HepG2 (cell line): Measurements from ENCODE around the gene ZNF624. TPM values are rescaled to one million over a fixed set of nuclear protein-coding genes. Genes with fewer than 3 reads are reported as not detected.
A peak's percentile ranks its signal among the peaks of the same experiment; 100 is the strongest.

Source experiments
- ASH2L ChIP-seq: fragments of 300-600, 200-600 bp; sonication (generic); IDR thresholded peaks from 2 replicates; pipeline ENCODE4 v1.7.0; 2017; ENCODE audit warnings: low read depth, mild to moderate bottlenecking, moderate library complexity, mixed read lengths, low read length; ENCODE audit not compliant: insufficient read length
- CREB1 ChIP-seq, 2 experiments: fragments of 450-650 bp in 1 of 2; IDR thresholded peaks; 2 replicates each; pipeline ENCODE4 v1.6.1; 2016 to 2017; ENCODE audit warnings: control low read depth in 1 of 2, mild to moderate bottlenecking in 1 of 2, missing compliant biosample characterization in 1 of 2, missing genetic modification characterization in 1 of 2
- GMEB2 ChIP-seq: IDR thresholded peaks from 2 replicates; pipeline ENCODE4 v1.6.1; 2016; ENCODE audit warnings: missing biosample characterization, missing genetic modification reagents, low read depth
- KDM5A ChIP-seq: fragments of 200-600 bp; sonication (generic); IDR thresholded peaks from 2 replicates; pipeline ENCODE4 v1.7.0; 2018; ENCODE audit warnings: antibody characterized with exemption, mild to moderate bottlenecking, low read length, borderline replicate concordance
- KLF13 ChIP-seq: sonication (generic); formaldehyde crosslinking; IDR thresholded peaks from 2 replicates; pipeline ENCODE4 v1.4.0; 2020; ENCODE audit warnings: mild to moderate bottlenecking, missing genetic modification reagents
- MZF1 ChIP-seq: sonication (generic); formaldehyde crosslinking; IDR thresholded peaks from 2 replicates; pipeline ENCODE4 v1.8.1; 2023; ENCODE audit warnings: mild to moderate bottlenecking, missing genetic modification reagents, borderline replicate concordance
- RNF219 ChIP-seq: sonication (generic); formaldehyde crosslinking; IDR thresholded peaks from 2 replicates; pipeline ENCODE4 v1.5.0; 2020; ENCODE audit warnings: mild to moderate bottlenecking, missing genetic modification reagents
- RXRB ChIP-seq: IDR thresholded peaks from 2 replicates; pipeline ENCODE4 v1.6.1; 2016; ENCODE audit warnings: borderline replicate concordance, missing genetic modification reagents, missing compliant biosample characterization
- TFE3 ChIP-seq: IDR thresholded peaks from 2 replicates; pipeline ENCODE4 v1.6.1; 2016
- ZBTB21 ChIP-seq: sonication (generic); formaldehyde crosslinking; IDR thresholded peaks from 2 replicates; pipeline ENCODE4 v1.4.0; 2020; ENCODE audit warnings: missing genetic modification reagents
- ZFP62 ChIP-seq: sonication (generic); formaldehyde crosslinking; IDR thresholded peaks from 2 replicates; pipeline ENCODE4 v1.4.0; 2020; ENCODE audit warnings: missing genetic modification reagents
- ZNF326 ChIP-seq: sonication (generic); formaldehyde crosslinking; IDR thresholded peaks from 2 replicates; pipeline ENCODE4 v1.4.0; 2020; ENCODE audit warnings: missing genetic modification reagents, borderline replicate concordance
- ZNF407 ChIP-seq: sonication (generic); formaldehyde crosslinking; IDR thresholded peaks from one replicate; pipeline ENCODE4 v1.5.1; 2020; ENCODE audit warnings: mild to moderate bottlenecking, missing genetic modification reagents; ENCODE audit errors: not compliant biosample characterization
- ZNF781 ChIP-seq: sonication (generic); formaldehyde crosslinking; IDR thresholded peaks from 2 replicates; pipeline ENCODE4 v1.5.1; 2020; ENCODE audit warnings: borderline replicate concordance, mild to moderate bottlenecking, missing genetic modification reagents; ENCODE audit errors: not compliant biosample characterization
- polyA plus RNA-seq, 8 experiments: library from polyadenylated mRNA; depleted of rRNA in 3 of 8; stranded (reverse) in 7 of 8; unstranded in 1 of 8; fragments of >200 nt; fragmentation: Illumina TruSeq in 4 of 8; extraction: Trizol in 4 of 8; gene quantifications; 2 replicates each; pipeline versions ENCODE4 v1.2.1 to v1.2.3, GENCODE V29; 2011 to 2016; ENCODE audit warnings: low read depth in 4 of 8, missing spikeins in 1 of 8, mixed read lengths in 1 of 8; ENCODE audit not compliant: insufficient read depth in 1 of 8
- total RNA-seq, 5 experiments: library from RNA; depleted of rRNA; stranded (reverse); fragments of >200 nt; fragmentation: Illumina TruSeq; extraction: Trizol; gene quantifications; 2 replicates each; pipeline ENCODE4 v1.2.3, GENCODE V29; 2016; ENCODE audit warnings: low read depth in 1 of 5

The ZNF624 gene
- total and polyA plus RNA-seq, 2 of the 13 experiments (the other 11 are each of a cell fraction or from before 2014, with no cell fraction given): 0.75 to 3.5 TPM

- TF ChIP-seq TFE3 (no peak; the same call in 1 of the 2 replicates), ZNF781 (no peak), ZBTB21 (CRISPR knock-in tag) (no peak), ZNF326 (CRISPR knock-in tag) (no peak), ZNF407 (CRISPR knock-in tag) (peak; percentile 63), KDM5A (no peak), CREB1 (IDR thresholded peaks at IDR 0.05) (no peak), CREB1 (CRISPR knock-in tag; IDR thresholded peaks at IDR 0.05) (no peak), RXRB (CRISPR knock-in tag) (no peak), RNF219 (CRISPR knock-in tag) (no peak), GMEB2 (CRISPR knock-in tag) (no peak), KLF13 (no peak), ZFP62 (CRISPR knock-in tag) (no peak), MZF1 (CRISPR knock-in tag) (no peak), ASH2L (no peak)
Observed at GRCh38 chr17:16584273-16584995, 69.2 kb downstream of the ZNF624 start (continued).
